SK-N-SH (cell line): ENCODE data around the gene TRAF7.

ENCODE experiments used
- CTCF ChIP-seq: fragments of 200-600 bp; sonication (generic); IDR thresholded peaks from 2 replicates; pipeline ENCODE4 v1.6.1; 2017; ENCODE audit warnings: antibody characterized with exemption, mild to moderate bottlenecking, moderate library complexity
- ELF1 ChIP-seq: IDR thresholded peaks from 2 replicates; pipeline ENCODE4 v1.4.0; 2012
- EZH2phosphoT487 ChIP-seq: fragments of 200-600 bp; sonication (generic); IDR thresholded peaks from 2 replicates; pipeline ENCODE4 v1.6.1; 2017; ENCODE audit warnings: low read depth, mixed run types, mild to moderate bottlenecking, antibody characterized with exemption, moderate library complexity, borderline replicate concordance
- GATA2 ChIP-seq: sonication (generic); formaldehyde crosslinking; IDR thresholded peaks from 2 replicates; pipeline ENCODE4 v1.5.0; 2020; ENCODE audit warnings: mild to moderate bottlenecking, missing genetic modification reagents
- NFIC ChIP-seq: IDR thresholded peaks from 2 replicates; pipeline ENCODE4 v1.4.0; 2012; ENCODE audit warnings: borderline replicate concordance
- POLR2AphosphoS5 ChIP-seq: IDR thresholded peaks from 2 replicates; pipeline ENCODE4 v1.6.1; 2012; ENCODE audit warnings: low read depth, low read length
- RAD21 ChIP-seq: IDR thresholded peaks from 2 replicates; pipeline ENCODE4 v1.6.1; 2012; ENCODE audit warnings: mild to moderate bottlenecking, low read length
- SMC3 ChIP-seq: IDR thresholded peaks from 2 replicates; pipeline ENCODE4 v1.6.1; 2012; ENCODE audit warnings: low read depth, low read length, improper control_type of control experiment
- ZBTB33 ChIP-seq: IDR thresholded peaks from 2 replicates; pipeline ENCODE4 v1.4.0; 2012; ENCODE audit warnings: low read depth, borderline replicate concordance
- TF ChIP-seq, protein P1 (sequence below): IDR thresholded peaks from 2 replicates; pipeline ENCODE4 v1.6.1; 2012; ENCODE audit warnings: mild to moderate bottlenecking, low read depth, low read length, moderate library complexity

GRCh38 chr16:2181952-2182351, 26.4 kb downstream of the TRAF7 start:
- TF ChIP-seq CTCF (no peak), SMC3 (no peak), GATA2 (no peak), POLR2AphosphoS5 (no peak), RAD21 (no peak), EZH2phosphoT487 (no peak), ELF1 (no peak), NFIC (no peak), ZBTB33 (no peak)
- TF ChIP-seq, protein P1, sequence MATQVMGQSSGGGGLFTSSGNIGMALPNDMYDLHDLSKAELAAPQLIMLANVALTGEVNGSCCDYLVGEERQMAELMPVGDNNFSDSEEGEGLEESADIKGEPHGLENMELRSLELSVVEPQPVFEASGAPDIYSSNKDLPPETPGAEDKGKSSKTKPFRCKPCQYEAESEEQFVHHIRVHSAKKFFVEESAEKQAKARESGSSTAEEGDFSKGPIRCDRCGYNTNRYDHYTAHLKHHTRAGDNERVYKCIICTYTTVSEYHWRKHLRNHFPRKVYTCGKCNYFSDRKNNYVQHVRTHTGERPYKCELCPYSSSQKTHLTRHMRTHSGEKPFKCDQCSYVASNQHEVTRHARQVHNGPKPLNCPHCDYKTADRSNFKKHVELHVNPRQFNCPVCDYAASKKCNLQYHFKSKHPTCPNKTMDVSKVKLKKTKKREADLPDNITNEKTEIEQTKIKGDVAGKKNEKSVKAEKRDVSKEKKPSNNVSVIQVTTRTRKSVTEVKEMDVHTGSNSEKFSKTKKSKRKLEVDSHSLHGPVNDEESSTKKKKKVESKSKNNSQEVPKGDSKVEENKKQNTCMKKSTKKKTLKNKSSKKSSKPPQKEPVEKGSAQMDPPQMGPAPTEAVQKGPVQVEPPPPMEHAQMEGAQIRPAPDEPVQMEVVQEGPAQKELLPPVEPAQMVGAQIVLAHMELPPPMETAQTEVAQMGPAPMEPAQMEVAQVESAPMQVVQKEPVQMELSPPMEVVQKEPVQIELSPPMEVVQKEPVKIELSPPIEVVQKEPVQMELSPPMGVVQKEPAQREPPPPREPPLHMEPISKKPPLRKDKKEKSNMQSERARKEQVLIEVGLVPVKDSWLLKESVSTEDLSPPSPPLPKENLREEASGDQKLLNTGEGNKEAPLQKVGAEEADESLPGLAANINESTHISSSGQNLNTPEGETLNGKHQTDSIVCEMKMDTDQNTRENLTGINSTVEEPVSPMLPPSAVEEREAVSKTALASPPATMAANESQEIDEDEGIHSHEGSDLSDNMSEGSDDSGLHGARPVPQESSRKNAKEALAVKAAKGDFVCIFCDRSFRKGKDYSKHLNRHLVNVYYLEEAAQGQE, result no peak
